Heart left ventricle (tissue), 13 donors: ENCODE measurements around the gene ABCA9.

Experiments used
- POLR2A ChIP-seq, 2 donors: fragments of 450-650 bp; IDR thresholded peaks; one replicate each; pipeline ENCODE4 v1.6.1; 2017; ENCODE audit warnings: antibody characterized with exemption in 2 of 2, mild to moderate bottlenecking in 2 of 2, moderate library complexity in 2 of 2
- TF ChIP-seq, protein P1 (sequence below), 12 donors: fragments of 200-600 bp; sonication (generic) in 4 of 12; IDR thresholded peaks; one replicate each; pipeline versions ENCODE4 v1.5.0 to v1.8.0; 2018 to 2022; ENCODE audit warnings: antibody characterized with exemption in 12 of 12, mild to moderate bottlenecking in 5 of 12
- donor health status: ischemic (EF 13 %, LVEDD 7.1; RV severe dilation, severe dysfunction).
- donor health status: DM: no; HTN: yes; CAD: no.
- donor health status: DM: no; HTN: no; CAD: no.
- donor health status: ischemic (EF 25% LVEDD 6.9; RV normal size, moderate dysfunction).
- donor health status: ischemic (EF 25% LVEDD 5.7; RV mildly dilated, moderate dysfunction).
- donor health status: ischemic (EF 35%, LVEDD 5.7; RV mildly dilated, moderate dysfunction).
- donor health status: nonischemic (EF 11% LVEDD 7.7; RV severe dilation, severe dysfunction).
- donor health status: DM: yes; HTN: yes; CAD: no.
- donor health status: PGD.
- donor health status: ischemic (EF 29% LVEDD 5.4; RV normal size, mild dysfunction).
- donor health status: nonischemic (EF 23%, LVEDD 6.1; RV moderate dilation, normal function).

GRCh38 chr17:68973098-68973846 is 87.5 kb downstream of the ABCA9 start:
- TF ChIP-seq, protein P1, sequence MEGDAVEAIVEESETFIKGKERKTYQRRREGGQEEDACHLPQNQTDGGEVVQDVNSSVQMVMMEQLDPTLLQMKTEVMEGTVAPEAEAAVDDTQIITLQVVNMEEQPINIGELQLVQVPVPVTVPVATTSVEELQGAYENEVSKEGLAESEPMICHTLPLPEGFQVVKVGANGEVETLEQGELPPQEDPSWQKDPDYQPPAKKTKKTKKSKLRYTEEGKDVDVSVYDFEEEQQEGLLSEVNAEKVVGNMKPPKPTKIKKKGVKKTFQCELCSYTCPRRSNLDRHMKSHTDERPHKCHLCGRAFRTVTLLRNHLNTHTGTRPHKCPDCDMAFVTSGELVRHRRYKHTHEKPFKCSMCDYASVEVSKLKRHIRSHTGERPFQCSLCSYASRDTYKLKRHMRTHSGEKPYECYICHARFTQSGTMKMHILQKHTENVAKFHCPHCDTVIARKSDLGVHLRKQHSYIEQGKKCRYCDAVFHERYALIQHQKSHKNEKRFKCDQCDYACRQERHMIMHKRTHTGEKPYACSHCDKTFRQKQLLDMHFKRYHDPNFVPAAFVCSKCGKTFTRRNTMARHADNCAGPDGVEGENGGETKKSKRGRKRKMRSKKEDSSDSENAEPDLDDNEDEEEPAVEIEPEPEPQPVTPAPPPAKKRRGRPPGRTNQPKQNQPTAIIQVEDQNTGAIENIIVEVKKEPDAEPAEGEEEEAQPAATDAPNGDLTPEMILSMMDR (IDR thresholded peaks at IDR 0.05) = no peak
- no peak for TF ChIP-seq POLR2A (IDR thresholded peaks at IDR 0.05)
